Activated CD4-positive, CD25-positive, alpha-beta regulatory T cell (primary cell): Measurements from ENCODE around the gene SULT2A1.
A peak's percentile ranks its signal among the peaks of the same experiment; 100 is the strongest.
"Not testable (repeated sequence)": the region's sequence is repeated elsewhere in the genome, so short reads cannot be mapped to it uniquely, and the experiment has no call there.

Experiments
- DNase-seq, 4 experiments: peaks; one replicate each; lab custom pipeline; 2025; lab: John Stamatoyannopoulos, UW

Gene SULT2A1

GRCh38 chr19:47860602-47861297, 25.4 kb downstream of the SULT2A1 start:
- DNase-seq: no peak

GRCh38 chr19:47859838-47860237, 26.3 kb downstream of the SULT2A1 start:
- DNase-seq: not testable (repeated sequence)

GRCh38 chr19:47858646-47859285, 27.3 kb downstream of the SULT2A1 start, which contains the start of gene TPRX2:
Gene TPRX2, plus strand, starts transcription at chr19:47859235. Its CDS starts 12 bp downstream, at chr19:47859247.
- DNase-seq: not testable (repeated sequence)

- not testable (repeated sequence) for DNase-seq
Observed at GRCh38 chr19:47858231-47858630, 27.9 kb downstream of the SULT2A1 start.

- no peak for DNase-seq
Observed at GRCh38 chr19:47854459-47854858, 31.7 kb downstream of the SULT2A1 start.

GRCh38 chr19:47853003-47853402, 33.1 kb downstream of the SULT2A1 start:
- DNase-seq: no peak

GRCh38 chr19:47848823-47849473, 37.2 kb downstream of the SULT2A1 start:
- DNase-seq: peak in 1 of 4 experiments; percentile 3

DNA sequence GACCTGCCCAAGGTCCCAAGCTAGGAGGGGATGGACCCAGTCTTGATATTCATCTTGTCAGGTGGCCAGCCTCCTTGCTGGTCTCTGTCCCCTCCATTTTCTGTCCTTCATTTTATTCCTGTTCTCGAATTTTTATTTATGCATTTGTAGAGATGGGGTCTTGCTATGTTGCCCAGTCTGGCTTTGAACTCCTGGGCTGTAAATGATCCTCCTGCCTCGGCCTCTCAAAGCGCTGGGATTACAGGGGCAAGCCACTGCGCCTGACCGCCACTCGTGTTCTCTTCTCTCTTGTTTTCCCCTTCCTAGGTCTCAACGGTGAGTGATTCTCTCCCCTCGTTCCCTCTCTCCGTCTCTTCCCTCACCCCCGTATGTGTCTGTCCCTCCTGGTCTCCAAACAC, 37.7 kb downstream of the SULT2A1 start:
- DNase-seq: no peak

GRCh38 chr19:47842941-47843340, 43.2 kb downstream of the SULT2A1 start:
- DNase-seq: no peak

GRCh38 chr19:47839913-47840312, 46.2 kb downstream of the SULT2A1 start:
- no peak for DNase-seq

DNA sequence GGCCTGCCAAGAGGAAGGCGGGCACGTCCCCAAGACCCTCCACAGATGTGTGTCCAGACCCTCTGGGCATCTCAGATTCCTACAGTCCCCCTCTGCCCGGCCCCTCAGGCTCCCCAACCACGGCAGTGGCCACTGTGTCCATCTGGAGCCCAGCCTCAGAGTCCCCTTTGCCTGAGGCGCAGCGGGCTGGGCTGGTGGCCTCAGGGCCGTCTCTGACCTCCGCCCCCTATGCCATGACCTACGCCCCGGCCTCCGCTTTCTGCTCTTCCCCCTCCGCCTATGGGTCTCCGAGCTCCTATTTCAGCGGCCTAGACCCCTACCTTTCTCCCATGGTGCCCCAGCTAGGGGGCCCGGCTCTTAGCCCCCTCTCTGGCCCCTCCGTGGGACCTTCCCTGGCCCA, 46.7 kb downstream of the SULT2A1 start:
- no peak for DNase-seq

DNA sequence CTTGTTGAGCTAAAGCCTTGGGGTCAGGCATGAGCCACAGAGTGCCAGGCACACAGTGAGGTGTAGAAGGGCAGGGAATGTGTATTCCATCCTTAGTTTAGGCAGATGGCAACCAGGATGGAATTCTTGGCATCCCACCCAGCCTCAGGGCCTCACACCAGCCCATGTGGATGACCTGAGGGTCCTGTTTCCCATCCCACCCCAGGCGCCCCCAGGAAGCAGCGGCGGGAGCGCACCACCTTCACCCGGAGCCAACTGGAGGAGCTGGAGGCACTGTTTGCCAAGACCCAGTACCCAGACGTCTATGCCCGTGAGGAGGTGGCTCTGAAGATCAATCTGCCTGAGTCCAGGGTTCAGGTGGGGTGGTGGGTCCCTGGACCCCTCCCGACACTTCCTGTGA, 50.1 kb downstream of the SULT2A1 start:
- no peak for DNase-seq

DNA sequence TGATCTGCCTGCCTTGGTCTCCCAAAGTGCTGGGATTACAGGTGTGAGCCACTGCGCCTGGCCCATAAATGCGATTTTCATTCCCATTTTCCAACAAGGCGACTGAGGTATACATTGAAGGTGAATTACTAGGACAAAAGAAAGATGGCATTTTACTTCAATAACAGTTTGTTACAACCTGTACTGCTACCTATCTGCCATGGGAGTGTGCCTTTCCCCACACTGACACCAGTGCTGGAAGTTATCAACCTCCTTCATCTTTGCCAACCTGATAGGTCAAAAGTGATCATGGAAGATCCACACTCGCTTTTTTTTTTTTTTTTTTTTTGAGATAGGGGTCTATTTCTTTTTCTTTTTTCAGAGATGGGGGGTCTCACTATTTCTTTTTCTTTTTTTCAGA, 53.4 kb downstream of the SULT2A1 start:
- no peak for DNase-seq

- DNase-seq: no peak
Observed at GRCh38 chr19:47826800-47827199, 59.3 kb downstream of the SULT2A1 start.

- no peak for DNase-seq
Observed at GRCh38 chr19:47824396-47824795, 61.7 kb downstream of the SULT2A1 start.

GRCh38 chr19:47821460-47822020, 64.6 kb downstream of the SULT2A1 start, which contains the start of gene CRX:
Gene CRX, plus strand, starts transcription at chr19:47821937. Its CDS starts 12,507 bp downstream, at chr19:47834444.
- DNase-seq: no peak
